ENCODE measurements around the gene CYREN. TPM values are rescaled to one million over a fixed set of nuclear protein-coding genes. Genes with fewer than 3 reads are reported as not detected.

CYREN gene
- total and polyA plus RNA-seq, 2 experiments from 2014 or later: 22.7 to 70.6 TPM

- Mint-ChIP-seq H3K27me3 (ENCODE audit: insufficient read depth, low read depth, poor library complexity) (peaks cover 3% of the 10 kb centered on the region), H3K4me1 (no peaks in the 10 kb centered on the region)
Observed at GRCh38 chr7:135189221-135189662, 18.7 kb upstream of the CYREN start.

More at GRCh38 chr7:135189221-135189662, 18.7 kb upstream of the CYREN start:
- H3K4me3 ChIP-seq: no peak overlapping the region
- H2AFZ ChIP-seq: no peak overlapping the region
- no peaks in the 10 kb centered on the region; the same call in 1 of the 2 replicates for H4K20me1 ChIP-seq (replicated peaks; ENCODE audit: insufficient read depth)
- Mint-ChIP-seq H3K4me3 (no peak overlapping the region), H3K27ac (no peak overlapping the region), H3K36me3 (ENCODE audit: low read depth) (peaks cover 26% of the 10 kb centered on the region), H3K9me3 (no peaks in the 10 kb centered on the region)
- DNase-seq (ENCODE audit: low spot score): no peak
- H3K4me2 ChIP-seq: no peak overlapping the region
- TF ChIP-seq EZH2phosphoT487 (IDR thresholded peaks at IDR 0.05; ENCODE audit: unreplicated experiment) (no peak), POLR2AphosphoS5 (IDR thresholded peaks at IDR 0.05; ENCODE audit: low read depth) (no peak), CREB1 (CRISPR knock-in tag; IDR thresholded peaks at IDR 0.05; ENCODE audit: low read depth) (no peak), ZNF462 (CRISPR knock-in tag; IDR thresholded peaks at IDR 0.05) (no peak), ZNF114 (CRISPR knock-in tag; IDR thresholded peaks at IDR 0.05) (no peak), CTCF (conservative IDR thresholded peaks at IDR 0.05; ENCODE audit: low read depth in 2 of 2) (no peak), STAT1 (IDR thresholded peaks at IDR 0.05; ENCODE audit: unreplicated experiment) (no peak)
- ATAC-seq: no peak
- no peak overlapping the region for H3K27ac ChIP-seq (ENCODE audit: low read depth)
- H3K27me3 ChIP-seq (ENCODE audit: insufficient read depth): no peaks in the 10 kb centered on the region
- H3K79me2 ChIP-seq (replicated peaks; ENCODE audit: insufficient read depth): no peaks in the 10 kb centered on the region
- H3K36me3 ChIP-seq (ENCODE audit: insufficient read depth): 0 out of 2 replicates have a peak, but pooled peaks cover 2% of the 10 kb centered on the region
- H3K4me1 ChIP-seq (ENCODE audit: insufficient read depth): no peaks in the 10 kb centered on the region
- no peaks in the 10 kb centered on the region for H3K9me2 ChIP-seq (ENCODE audit: insufficient read depth)
- H3F3A ChIP-seq (replicated peaks; ENCODE audit: low read depth): no peaks in the 10 kb centered on the region
